ENCODE data around the gene THEMIS. TPM values are rescaled to one million over a fixed set of nuclear protein-coding genes. Genes with fewer than 3 reads are reported as not detected.

The THEMIS gene
- total and polyA plus RNA-seq, 10 of the 15 experiments (the other 5 are each of a cell fraction or from before 2014, with no cell fraction given), result 0.06 to 1.5 (median 0.08) TPM; not detected in 6

GRCh38 chr6:127933852-127934840 is 33.3 kb upstream of the THEMIS start:
- POLR2A ChIA-PET, result no interaction called here
- H3K4me3 ChIP-seq, result no peak overlapping the region
- no TSS peak for BruUV-seq (replicated peaks)

More at GRCh38 chr6:127933852-127934840, 33.3 kb upstream of the THEMIS start:
- no peaks in the 10 kb centered on the region for H3K79me2 ChIP-seq (ENCODE audit: control insufficient read depth, insufficient read depth, low read length)
- no peaks in the 10 kb centered on the region; the same call in 2 of the 3 replicates for H3K9me3 ChIP-seq (replicated peaks; ENCODE audit: control insufficient read depth, insufficient read depth, low read length)
- in situ Hi-C loops (cut with MboI), result no loop called here
- intact Hi-C loops (cut with micrococcal nuclease; ENCODE audit: unreplicated experiment), result no loop called here
- no peaks in the 10 kb centered on the region for H4K20me1 ChIP-seq (ENCODE audit: control insufficient read depth, insufficient read depth)
- ChIA-PET CTCF (interaction anchor here (0.9 kb wide), 1 partner anchor 1188 kb away, joined by 4 read pairs; no protein-coding TSS in a partner anchor), RAD21 (ENCODE audit: unreplicated experiment) (no interaction called here), SMC1A (ENCODE audit: uncharacterized antibody, unreplicated experiment) (no interaction called here)
- ATAC-seq (no peak), FAIRE-seq (no peak), DNase-seq (ENCODE audit: low read depth, low spot score) (no peak)
- no peaks in the 10 kb centered on the region for H3K36me3 ChIP-seq (ENCODE audit: control insufficient read depth in 2 of 2, insufficient read depth in 2 of 2, low read length in 1 of 2)
- no peak for TF ChIP-seq ZBTB4 (CRISPR knock-in tag; IDR thresholded peaks at IDR 0.05)
- TF ChIP-seq, protein P1, sequence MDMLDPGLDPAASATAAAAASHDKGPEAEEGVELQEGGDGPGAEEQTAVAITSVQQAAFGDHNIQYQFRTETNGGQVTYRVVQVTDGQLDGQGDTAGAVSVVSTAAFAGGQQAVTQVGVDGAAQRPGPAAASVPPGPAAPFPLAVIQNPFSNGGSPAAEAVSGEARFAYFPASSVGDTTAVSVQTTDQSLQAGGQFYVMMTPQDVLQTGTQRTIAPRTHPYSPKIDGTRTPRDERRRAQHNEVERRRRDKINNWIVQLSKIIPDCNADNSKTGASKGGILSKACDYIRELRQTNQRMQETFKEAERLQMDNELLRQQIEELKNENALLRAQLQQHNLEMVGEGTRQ (IDR thresholded peaks at IDR 0.05; ENCODE audit: borderline replicate concordance, low read depth, low read length), result no peak
- no peak overlapping the region for H3K9ac ChIP-seq (ENCODE audit: control insufficient read depth, insufficient read depth, low read length)
- H3K4me1 ChIP-seq (ENCODE audit: control insufficient read depth, insufficient read depth, low read length), result no peaks in the 10 kb centered on the region
- H2AFZ ChIP-seq (ENCODE audit: control insufficient read depth, low read depth, low read length), result no peak overlapping the region
- no peak overlapping the region for H3K27ac ChIP-seq (ENCODE audit: control insufficient read depth, insufficient read depth)
- H3K27me3 ChIP-seq (replicated peaks in 1 of 2; ENCODE audit: control insufficient read depth in 2 of 2, insufficient read depth in 2 of 2, low read length in 1 of 2), result no peaks in the 10 kb centered on the region
- 21% methylated on average over 7 of the region's 7 CpGs for WGBS (ENCODE audit: insufficient coverage, insufficient replicate concordance, low lambda C conversion rate, missing lambda C conversion rate)
- no peak overlapping the region for H3K4me2 ChIP-seq (ENCODE audit: control insufficient read depth, insufficient read depth)

Data from GM12878 (cell line).